ENCODE data around the gene INPP4A. TPM values are rescaled to one million over a fixed set of nuclear protein-coding genes. Genes with fewer than 3 reads are reported as not detected.

The INPP4A gene
- total RNA-seq, 1 donor from 2014 or later: 32.4 TPM

DNA sequence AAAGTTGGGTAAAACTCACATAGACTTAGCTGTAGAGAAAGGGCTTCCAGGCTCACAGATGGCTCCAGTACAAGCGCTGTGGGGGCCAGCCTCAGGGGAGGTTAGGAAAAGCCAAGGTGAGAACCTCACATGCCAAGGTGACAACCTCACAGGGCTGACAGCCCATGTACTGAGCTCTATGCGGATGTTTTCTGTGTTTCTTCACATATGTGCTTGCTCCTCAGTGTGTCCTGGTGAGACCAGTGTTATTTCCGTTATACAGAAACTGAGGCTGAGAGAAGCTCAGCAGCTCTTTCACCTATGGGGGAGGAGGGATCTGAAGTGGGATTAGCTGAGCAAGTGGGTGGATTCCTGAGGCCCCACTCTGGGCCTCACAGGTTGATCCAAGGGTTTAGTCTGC, 67.3 kb downstream of the INPP4A start:
- TF ChIP-seq CTCF (conservative IDR thresholded peaks at IDR 0.05): no peak
- no peak for DNase-seq (ENCODE audit: low read depth, low spot score)
- Mint-ChIP-seq H3K4me3 (no peak overlapping the region), H3K27me3 (ENCODE audit: low read depth) (no peaks in the 10 kb centered on the region), H3K9me3 (no peaks in the 10 kb centered on the region), H3K4me1 (peaks cover 21% of the 10 kb centered on the region), H3K36me3 (ENCODE audit: low read depth) (no peaks in the 10 kb centered on the region), H3K27ac (ENCODE audit: unreplicated experiment) (peak overlapping the region; percentile 35)

DNA sequence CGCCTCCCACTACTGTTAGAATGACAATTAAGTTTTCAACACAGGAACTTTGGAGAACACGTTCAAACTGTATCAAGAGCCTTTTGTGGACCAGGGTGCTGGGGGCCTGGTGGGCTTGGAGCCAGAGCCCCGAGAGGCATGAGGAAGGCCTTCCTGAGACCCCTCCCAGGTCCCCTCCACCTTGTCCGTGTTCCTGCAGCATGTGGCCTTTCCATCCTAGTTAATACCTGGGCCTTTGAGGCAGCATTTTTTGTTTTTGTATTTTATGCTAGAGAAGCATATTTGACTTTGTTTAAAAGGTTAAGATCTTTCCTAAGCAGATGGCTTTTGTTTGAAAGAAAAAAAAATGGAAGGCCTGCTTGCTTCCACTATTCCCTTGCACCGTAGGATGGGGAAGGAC, 68.0 kb downstream of the INPP4A start:
- Mint-ChIP-seq H3K4me1 (peaks cover 22% of the 10 kb centered on the region), H3K27ac (ENCODE audit: unreplicated experiment) (no peak overlapping the region), H3K4me3 (no peak overlapping the region), H3K9me3 (no peaks in the 10 kb centered on the region), H3K27me3 (ENCODE audit: low read depth) (no peaks in the 10 kb centered on the region), H3K36me3 (ENCODE audit: low read depth) (no peaks in the 10 kb centered on the region)
- DNase-seq (ENCODE audit: low read depth, low spot score): no peak
- no peak for TF ChIP-seq CTCF (conservative IDR thresholded peaks at IDR 0.05)

DNA sequence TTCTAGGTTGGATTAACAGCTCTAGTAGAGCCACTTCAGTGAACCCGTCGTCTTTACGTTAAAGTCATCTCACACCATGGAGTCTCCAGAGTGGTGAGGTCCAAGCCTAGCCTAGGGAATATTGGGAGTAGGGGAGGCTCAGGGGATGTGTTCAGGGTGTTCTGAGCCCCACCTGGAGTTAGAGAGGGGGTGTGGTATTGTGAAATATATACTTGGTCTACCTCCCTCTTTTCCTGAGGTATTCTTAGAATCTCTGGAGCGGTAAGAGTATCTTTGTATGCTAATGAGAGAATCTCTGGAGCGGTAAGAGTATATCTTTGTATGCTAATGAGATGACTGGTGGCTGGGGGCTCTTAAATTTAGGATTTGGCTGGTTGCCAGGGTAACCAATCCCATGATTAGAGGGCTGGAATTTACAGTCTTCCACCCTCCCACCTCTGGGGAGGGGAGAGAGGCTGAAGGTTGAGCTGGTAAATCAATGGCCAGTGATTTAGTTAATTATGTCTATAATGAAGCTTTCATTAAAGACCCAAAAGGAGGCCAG, 69.5 kb downstream of the INPP4A start:
- Mint-ChIP-seq H3K4me1 (peaks cover 11% of the 10 kb centered on the region), H3K27ac (ENCODE audit: unreplicated experiment) (peak overlapping the region; percentile 27), H3K27me3 (ENCODE audit: low read depth) (no peaks in the 10 kb centered on the region), H3K36me3 (ENCODE audit: low read depth) (no peaks in the 10 kb centered on the region), H3K4me3 (no peak overlapping the region), H3K9me3 (no peaks in the 10 kb centered on the region)
- no peak for DNase-seq (ENCODE audit: low read depth, low spot score)
- TF ChIP-seq CTCF (conservative IDR thresholded peaks at IDR 0.05): no peak

DNA sequence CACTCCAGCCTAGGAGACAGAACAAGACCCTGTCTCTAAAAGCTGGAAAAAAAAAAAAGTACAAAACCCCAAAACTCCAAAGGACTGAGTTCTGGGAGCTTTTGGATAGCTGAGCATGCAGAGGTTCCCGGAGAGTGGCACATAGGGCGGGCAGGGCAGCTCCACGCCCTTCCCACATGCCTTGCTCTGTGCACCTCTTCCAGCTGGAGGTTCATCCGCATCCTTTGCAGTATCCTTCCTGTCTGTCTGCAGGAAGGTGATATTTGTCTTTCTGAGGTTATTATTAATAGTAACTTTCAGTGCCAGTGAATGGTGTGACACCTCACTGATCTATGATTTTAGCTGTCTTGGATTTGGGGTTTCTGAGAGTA, 70.2 kb downstream of the INPP4A start:
- H3K27ac Mint-ChIP-seq (ENCODE audit: unreplicated experiment): peak overlapping the region; percentile 12
- peaks cover 11% of the 10 kb centered on the region for H3K4me1 Mint-ChIP-seq

DNA sequence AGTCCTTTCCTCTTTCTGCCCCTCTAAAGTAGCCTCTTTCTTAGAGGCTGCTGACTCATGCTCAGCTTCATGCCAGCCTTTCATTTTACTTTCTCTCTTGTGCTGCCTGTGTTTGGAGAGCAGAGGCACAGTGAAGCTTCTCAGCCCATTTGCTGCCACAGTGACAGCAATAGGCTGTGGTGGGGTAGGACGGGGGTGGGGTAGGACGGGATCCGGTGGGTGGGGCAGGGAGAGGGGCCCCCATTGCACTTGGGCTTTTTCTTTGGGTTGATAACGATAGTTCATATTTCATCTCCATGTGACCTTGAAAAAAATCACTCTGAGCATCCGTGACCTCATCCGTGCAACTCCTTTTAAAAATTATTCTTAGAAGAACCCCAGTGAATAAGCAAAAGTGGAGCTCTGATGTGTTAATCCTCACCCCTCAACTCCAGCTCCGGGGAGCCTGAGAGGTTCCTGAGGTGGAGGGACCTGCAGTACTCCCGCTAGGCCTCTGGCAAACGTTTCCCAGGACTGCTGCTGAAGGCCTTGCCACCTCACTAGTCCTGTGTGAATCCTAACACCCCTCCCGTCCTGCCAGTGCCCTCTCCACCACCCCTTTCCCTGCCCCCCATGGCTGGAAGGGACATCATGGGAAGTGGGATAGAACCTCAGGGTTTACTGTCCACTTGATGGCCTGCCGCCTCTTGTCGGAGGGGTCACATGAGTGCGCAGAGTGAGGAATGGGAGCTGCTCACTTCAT, 70.8 kb downstream of the INPP4A start:
- no peaks in the 10 kb centered on the region for H3K36me3 Mint-ChIP-seq (ENCODE audit: low read depth)
- H3K9me3 Mint-ChIP-seq: no peaks in the 10 kb centered on the region
- peaks cover 11% of the 10 kb centered on the region for H3K4me1 Mint-ChIP-seq
- no peak for DNase-seq (ENCODE audit: low read depth, low spot score)
- peak overlapping the region; percentile 12 for H3K27ac Mint-ChIP-seq (ENCODE audit: unreplicated experiment)
- H3K27me3 Mint-ChIP-seq (ENCODE audit: low read depth): no peaks in the 10 kb centered on the region
- TF ChIP-seq CTCF (conservative IDR thresholded peaks at IDR 0.05): no peak
- H3K4me3 Mint-ChIP-seq: no peak overlapping the region

More for the DNA sequence above, 70.2 kb downstream of the INPP4A start:
- Mint-ChIP-seq H3K4me3 (no peak overlapping the region), H3K9me3 (no peaks in the 10 kb centered on the region), H3K36me3 (ENCODE audit: low read depth) (no peaks in the 10 kb centered on the region), H3K27me3 (ENCODE audit: low read depth) (no peaks in the 10 kb centered on the region)
- no peak for TF ChIP-seq CTCF (conservative IDR thresholded peaks at IDR 0.05)
- DNase-seq (ENCODE audit: low read depth, low spot score): no peak

Data from neural crest cell (in vitro differentiated cells).